K562 (cell line): Measurements from ENCODE around the gene CLEC18A. TPM values are rescaled to one million over a fixed set of nuclear protein-coding genes. Genes with fewer than 3 reads are reported as not detected.
"Not testable (repeated sequence)": the region's sequence is repeated elsewhere in the genome, so short reads cannot be mapped to it uniquely, and the experiment has no call there.

Experiments
- ATAC-seq: fragments of 200-7000 bp; cut with Tn5 transposase; 3 replicates; pipeline ENCODE4 v1.9.1; 2020; ENCODE audit warnings: moderate library complexity
- BruUV-seq: library from RNA; stranded (reverse); fragments of 400-500 nt; replicated peaks from 2 replicates; lab custom pipeline; 2021; lab: Mats Ljungman, UMichigan
- CTCF ChIA-PET: fragments of 300-600 bp; formaldehyde crosslinking; extraction: SDS; loops from one replicate; lab custom pipeline; 2021; ENCODE audit warnings: low intra/inter-chr PET ratio; lab: Yijun Ruan, JAX
- POLR2A ChIA-PET: fragments of 300-600, 350-650 bp; sonication (Branson Sonifier 250); formaldehyde crosslinking; extraction: SDS; loops from one replicate; lab custom pipeline; 2021; ENCODE audit warnings: antibody characterized with exemption, inconsistent platforms; lab: Yijun Ruan, JAX
- DNase-seq, 4 experiments: peaks; one replicate each; pipeline versions ENCODE4 v3.0.0 to v3.0.0-alpha.2; 2011 to 2018; ENCODE audit warnings: low spot score in 3 of 4, mixed read lengths in 3 of 4; ENCODE audit errors: extremely low read depth in 1 of 4
- FAIRE-seq: peaks from 2 replicates; lab custom pipeline; 2011; peaks lifted over from hg19 to GRCh38; lab: Jason Lieb, UNC
- H2AFZ ChIP-seq: 2 replicates; pipeline ENCODE4 v1.6.0; 2011; ENCODE audit warnings: low read depth, low read length, control low read depth, inconsistent platforms
- H3K27ac ChIP-seq: fragments of 200-600 bp; 3 replicates; pipeline ENCODE4 v1.8.0; 2011; ENCODE audit warnings: low read depth, mild to moderate bottlenecking, control low read depth, inconsistent platforms, low read length, moderate library complexity, mixed read lengths; ENCODE audit errors: extremely low read depth
- H3K27me3 ChIP-seq, 2 experiments: fragments of 300-600 bp in 1 of 2; 2 replicates in 1 of 2; 3 replicates in 1 of 2; pipeline versions ENCODE4 v1.6.0 to v1.8.0; 2011; ENCODE audit warnings: inconsistent platforms in 2 of 2, low read length in 2 of 2, mild to moderate bottlenecking in 1 of 2, mixed read lengths in 1 of 2, moderate library complexity in 1 of 2; ENCODE audit not compliant: control insufficient read depth in 2 of 2, insufficient read depth in 2 of 2
- H3K36me3 ChIP-seq: fragments of 300-600 bp; 3 replicates; pipeline ENCODE4 v1.8.0; 2011; ENCODE audit warnings: mild to moderate bottlenecking, low read length, inconsistent platforms; ENCODE audit not compliant: control insufficient read depth, insufficient read depth
- H3K4me1 ChIP-seq, 2 experiments: fragments of 200-600 bp in 1 of 2; replicated peaks in 1 of 2; 2 replicates in 1 of 2; 3 replicates in 1 of 2; pipeline versions ENCODE4 v1.5.1 to v1.8.0; 2011; ENCODE audit warnings: inconsistent platforms in 2 of 2, low read length in 2 of 2, mild to moderate bottlenecking in 1 of 2, mixed read lengths in 1 of 2, moderate library complexity in 1 of 2; ENCODE audit not compliant: control insufficient read depth in 2 of 2, insufficient read depth in 2 of 2
- H3K4me2 ChIP-seq: 2 replicates; pipeline ENCODE4 v1.6.1; 2011; ENCODE audit warnings: low read length, control low read depth, inconsistent platforms, mixed read lengths; ENCODE audit not compliant: insufficient read depth
- H3K4me3 ChIP-seq: fragments of 200-600 bp; sonication (generic), shearing (Covaris generic); 2 replicates; pipeline ENCODE4 v1.5.1; 2016; ENCODE audit warnings: control low read depth, inconsistent platforms
- H3K79me2 ChIP-seq: fragments of 200-600 bp; 3 replicates; pipeline ENCODE4 v1.8.0; 2011; ENCODE audit warnings: low read length, inconsistent platforms; ENCODE audit not compliant: control insufficient read depth, insufficient read depth
- H3K9ac ChIP-seq, 2 experiments: 2 replicates each; pipeline versions ENCODE4 v1.6.0 to v1.6.1; 2011; ENCODE audit warnings: low read depth in 2 of 2, low read length in 2 of 2, control low read depth in 1 of 2, inconsistent platforms in 1 of 2, mild to moderate bottlenecking in 1 of 2, mixed read lengths in 1 of 2; ENCODE audit not compliant: insufficient read depth in 1 of 2
- H3K9me1 ChIP-seq: one replicate; pipeline ENCODE4 v1.6.0; 2011; ENCODE audit warnings: inconsistent platforms, mild to moderate bottlenecking, low read length, moderate library complexity; ENCODE audit not compliant: control insufficient read depth, insufficient read depth
- H3K9me3 ChIP-seq: replicated peaks from 2 replicates; pipeline ENCODE4 v1.5.1; 2011; ENCODE audit warnings: low read depth, low read length, inconsistent platforms; ENCODE audit not compliant: control insufficient read depth, insufficient read depth
- H4K20me1 ChIP-seq: replicated peaks from 2 replicates; pipeline ENCODE4 v1.6.1; 2011; ENCODE audit warnings: low read length, inconsistent platforms, mixed read lengths; ENCODE audit not compliant: control insufficient read depth, insufficient read depth
- NFE2L1 ChIP-seq: fragments of 450-650 bp; IDR thresholded peaks from 2 replicates; pipeline ENCODE4 v1.6.1; 2016; ENCODE audit warnings: missing genetic modification characterization, low read depth, mild to moderate bottlenecking, missing compliant biosample characterization, moderate library complexity, borderline replicate concordance
- RBM25 ChIP-seq: fragments of 200-400 bp; formaldehyde crosslinking; IDR thresholded peaks from 2 replicates; pipeline ENCODE4 v1.6.1; 2018; ENCODE audit warnings: low read length, low read depth, moderate library complexity; ENCODE audit not compliant: severe bottlenecking
- ZNF644 ChIP-seq: fragments of 200-800 bp; sonication (Bioruptor generic); IDR thresholded peaks from 2 replicates; pipeline ENCODE4 v1.6.1; 2016; ENCODE audit warnings: low read depth, missing genetic modification characterization, missing compliant biosample characterization
- WGBS: fragments of 100-300 bp; shearing (Covaris generic); methylation state at CpG from one replicate; pipeline ENCODE4 v1.1.6; 2016; ENCODE audit warnings: low coverage, mixed read lengths; ENCODE audit not compliant: insufficient coverage; ENCODE audit errors: missing lambda C conversion rate; 5-methylcytosine and 5-hydroxymethylcytosine counted together
- in situ Hi-C: fragments of 300-500 bp; cut with MboI; formaldehyde crosslinking; loops from 4 replicates; pipeline ENCODE4 v1.15.0; 2018; ENCODE audit warnings: inconsistent platforms, mixed read lengths
- intact Hi-C: fragments of 100-400 bp; cut with micrococcal nuclease; formaldehyde crosslinking; loops from 2 replicates; pipeline ENCODE4 v1.14.2; 2022
- polyA plus RNA-seq, 8 experiments: library from polyadenylated mRNA; depleted of rRNA in 4 of 8; stranded (reverse) in 5 of 8; unstranded in 3 of 8; fragments of >200 nt; fragmentation: Nextera tagmentation in 2 of 8; fragmentation: Illumina TruSeq in 1 of 8; extraction: Ambion mirVana in 2 of 8; extraction: Trizol in 1 of 8; gene quantifications; 2 replicates each; pipeline versions ENCODE4 v1.2.1 to v1.2.3, GENCODE V29; 2011 to 2014; ENCODE audit warnings: inconsistent platforms in 1 of 8, missing spikeins in 1 of 8
- total RNA-seq, 7 experiments: library from RNA; depleted of rRNA in 6 of 7; stranded (reverse); fragments of >200 nt in 6 of 7; fragmentation: Illumina TruSeq in 2 of 7; extraction: Trizol in 2 of 7; gene quantifications; 2 replicates each; pipeline versions ENCODE4 v1.2.1 to v1.2.3, GENCODE V29; 2011 to 2021; ENCODE audit warnings: low replicate concordance in 1 of 7

CLEC18A gene
- total and polyA plus RNA-seq, 9 of the 15 experiments (the other 6 are each of a cell fraction or from before 2014, with no cell fraction given): 0.08 to 0.33 (median 0.23) TPM; not detected in 2

DNA sequence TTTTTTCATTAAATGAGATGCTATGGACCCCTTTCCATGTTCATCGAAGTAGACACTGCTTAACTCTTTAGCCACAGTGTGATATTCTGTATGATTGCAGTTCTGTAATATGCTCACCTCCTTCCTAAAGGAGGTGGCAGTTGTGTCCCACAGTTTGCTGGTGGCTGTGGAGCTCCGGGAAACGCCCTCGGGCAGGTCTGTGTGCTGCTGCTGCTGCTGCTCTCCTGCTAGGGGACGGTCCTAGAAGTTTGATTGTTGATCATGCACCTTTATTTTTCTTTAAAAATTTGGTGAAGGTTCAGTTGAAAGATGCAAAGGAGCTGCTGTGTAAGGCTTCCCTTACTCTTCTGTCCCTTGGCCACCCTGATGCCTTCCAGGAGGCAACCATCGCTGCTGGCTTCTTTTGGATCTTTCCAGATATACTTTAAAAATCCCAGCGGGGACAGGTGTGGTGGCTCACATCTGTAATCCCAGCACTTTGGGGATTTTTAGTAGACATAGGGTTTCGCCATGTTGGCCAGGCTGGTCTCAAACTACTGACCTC lies 8.4 kb upstream of the CLEC18A start (continued):
- TF ChIP-seq NFE2L1 (tag) (no peak), RBM25 (no peak), ZNF644 (no peak)
- TF ChIP-seq, all 486 proteins: peak for 0

DNA sequence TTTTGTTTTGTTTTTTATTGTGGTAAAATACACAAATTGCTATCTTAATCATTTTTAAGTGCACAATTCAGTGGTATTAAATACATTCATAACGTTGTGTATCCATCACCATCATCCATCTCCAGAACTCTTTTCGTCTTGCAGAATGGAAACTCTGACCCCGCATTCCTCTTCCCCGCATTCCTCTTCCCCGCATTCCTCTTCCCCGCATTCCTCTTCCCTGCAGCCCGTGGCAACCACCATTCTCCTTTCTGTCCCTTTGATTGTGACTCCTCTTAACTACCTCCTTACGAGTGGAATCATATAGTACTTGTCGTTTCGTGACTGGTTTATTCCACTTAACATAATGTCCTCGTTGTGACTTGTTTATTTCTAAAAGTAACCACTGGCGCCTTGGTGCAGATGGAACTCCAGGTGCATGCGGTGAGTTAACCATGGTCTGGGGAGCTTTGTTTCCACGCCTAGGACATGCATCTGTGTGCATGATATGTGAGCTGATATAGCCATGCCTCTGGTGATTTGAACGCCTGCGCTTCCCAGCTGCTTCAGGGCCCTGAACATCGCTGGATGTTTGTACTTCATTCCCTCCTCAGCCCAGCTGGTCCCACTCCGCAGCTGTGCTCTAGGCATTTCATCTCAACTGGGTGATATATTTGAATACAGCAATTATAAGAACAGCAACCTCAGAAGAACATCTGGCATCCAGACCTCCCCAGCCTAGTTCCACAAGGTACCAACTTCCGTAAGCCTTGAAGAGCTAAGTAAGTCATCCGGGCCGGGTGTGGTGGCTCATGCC lies 7.7 kb upstream of the CLEC18A start:
- WGBS: 34% methylated on average over 12 of the region's 21 CpGs
- FAIRE-seq, H3K4me2 ChIP-seq, H3K9me3 ChIP-seq, H3K9me1 ChIP-seq, H3K27ac ChIP-seq, POLR2A ChIA-PET, H3K79me2 ChIP-seq, H3K9ac ChIP-seq, BruUV-seq, DNase-seq, H3K4me3 ChIP-seq, intact Hi-C loops, H4K20me1 ChIP-seq, H3K27me3 ChIP-seq, H2AFZ ChIP-seq, CTCF ChIA-PET, H3K4me1 ChIP-seq: not testable (repeated sequence)
- ATAC-seq: peak; percentile 53; the same call in 2 of the 3 replicates
- in situ Hi-C loops: loop anchor here (10.0 kb wide), 1 partner anchor 221 kb away; no protein-coding TSS in a partner anchor
- H3K36me3 ChIP-seq: peaks cover 13% of the 10 kb centered on the region; the same call in 1 of the 3 replicates

DNA sequence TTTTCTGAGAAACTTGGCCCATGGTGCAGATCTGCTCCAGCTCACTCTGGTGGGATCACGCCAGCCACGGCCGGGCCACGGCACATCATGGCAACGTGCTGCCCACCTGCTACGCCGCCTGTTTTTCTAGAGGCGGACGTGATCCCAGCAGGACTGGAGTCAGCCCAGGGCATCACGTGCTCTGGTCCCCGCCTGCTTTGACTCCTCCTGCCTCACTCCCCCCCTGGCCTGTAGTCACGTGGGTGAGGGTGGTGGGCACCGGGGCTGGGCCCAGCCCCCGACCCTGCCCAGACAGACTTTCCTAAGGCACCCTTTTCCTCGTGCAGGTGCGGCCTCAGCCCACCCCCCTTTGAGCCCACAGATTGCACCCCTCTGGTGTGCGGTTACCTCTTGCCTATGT lies 723 bp upstream of the CLEC18A start:
- DNase-seq, H3K4me2 ChIP-seq, H2AFZ ChIP-seq, BruUV-seq, H3K36me3 ChIP-seq, intact Hi-C loops, FAIRE-seq, CTCF ChIA-PET, H3K4me1 ChIP-seq, H3K9me3 ChIP-seq, H3K9me1 ChIP-seq, H3K27ac ChIP-seq, POLR2A ChIA-PET, H4K20me1 ChIP-seq, H3K4me3 ChIP-seq, H3K79me2 ChIP-seq, in situ Hi-C loops, H3K9ac ChIP-seq, H3K27me3 ChIP-seq: not testable (repeated sequence)
- ATAC-seq: peak; percentile 36; the same call in 1 of the 3 replicates
- WGBS: no CpG with 5 or more reads among the region's 17 CpGs

DNA sequence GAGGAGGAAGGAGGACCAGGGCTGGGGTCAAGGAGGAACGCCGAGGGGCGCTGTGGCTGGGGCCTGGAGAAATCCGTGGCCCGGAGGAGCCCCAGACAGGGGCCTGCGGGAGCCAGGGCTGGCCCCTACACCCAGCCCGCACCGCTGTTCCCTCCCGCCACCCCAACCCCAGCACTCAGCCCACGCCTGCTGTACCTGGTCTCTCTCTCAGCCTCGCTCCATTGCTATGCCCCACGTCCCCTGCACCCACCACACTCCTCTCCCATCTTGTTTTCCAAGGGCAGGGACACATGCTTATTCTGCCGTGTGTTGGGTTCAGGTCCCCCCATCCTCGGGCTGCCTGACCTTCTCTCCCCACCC lies 518 bp downstream of the CLEC18A start:
- POLR2A ChIA-PET, H3K4me1 ChIP-seq, H3K79me2 ChIP-seq, DNase-seq, intact Hi-C loops, H3K9me1 ChIP-seq, H3K27me3 ChIP-seq, H4K20me1 ChIP-seq, in situ Hi-C loops, H3K36me3 ChIP-seq, H3K9me3 ChIP-seq, CTCF ChIA-PET, FAIRE-seq, H3K9ac ChIP-seq, H3K4me2 ChIP-seq, BruUV-seq, H3K27ac ChIP-seq, H2AFZ ChIP-seq, H3K4me3 ChIP-seq: not testable (repeated sequence)
- ATAC-seq: peak; percentile 56
- no CpG with 5 or more reads among the region's 14 CpGs for WGBS
